NT2/D1 (cell line): ENCODE measurements around the gene CYP8B1.

Experiments used
- DNase-seq: peaks from one replicate; pipeline ENCODE4 v3.0.0-alpha.2; 2011; ENCODE audit warnings: low read depth, low spot score
- H3K27me3 ChIP-seq: 2 replicates; pipeline ENCODE4 v1.6.0; 2011; ENCODE audit warnings: mild to moderate bottlenecking; ENCODE audit not compliant: insufficient read length, insufficient read depth
- H3K36me3 ChIP-seq: 2 replicates; pipeline ENCODE4 v1.6.1; 2011; ENCODE audit warnings: mild to moderate bottlenecking, low read length, mixed read lengths; ENCODE audit not compliant: insufficient read depth, insufficient read length
- H3K4me1 ChIP-seq: 2 replicates; pipeline ENCODE4 v1.5.1; 2011; ENCODE audit not compliant: insufficient read depth, insufficient read length
- H3K4me3 ChIP-seq: 2 replicates; pipeline ENCODE4 v1.5.1; 2011; ENCODE audit warnings: low read depth; ENCODE audit not compliant: insufficient read length
- H3K9ac ChIP-seq: 2 replicates; pipeline ENCODE4 v1.6.0; 2011; ENCODE audit warnings: low read depth; ENCODE audit not compliant: insufficient read length
- H3K9me3 ChIP-seq: 2 replicates; pipeline ENCODE4 v1.5.1; 2011; ENCODE audit warnings: mild to moderate bottlenecking, low read length; ENCODE audit not compliant: insufficient read depth
- SUZ12 ChIP-seq: IDR thresholded peaks from 2 replicates; pipeline ENCODE4 v1.6.1; 2011; ENCODE audit not compliant: insufficient read length, insufficient read depth; ENCODE audit errors: extremely low read depth
- YY1 ChIP-seq: IDR thresholded peaks from 2 replicates; pipeline ENCODE4 v1.6.1; 2011; ENCODE audit not compliant: insufficient read length, insufficient read depth
- ZNF274 ChIP-seq: IDR thresholded peaks from 2 replicates; pipeline ENCODE4 v1.6.1; 2011; ENCODE audit warnings: mild to moderate bottlenecking, low read depth, low read length

Gene CYP8B1

DNA sequence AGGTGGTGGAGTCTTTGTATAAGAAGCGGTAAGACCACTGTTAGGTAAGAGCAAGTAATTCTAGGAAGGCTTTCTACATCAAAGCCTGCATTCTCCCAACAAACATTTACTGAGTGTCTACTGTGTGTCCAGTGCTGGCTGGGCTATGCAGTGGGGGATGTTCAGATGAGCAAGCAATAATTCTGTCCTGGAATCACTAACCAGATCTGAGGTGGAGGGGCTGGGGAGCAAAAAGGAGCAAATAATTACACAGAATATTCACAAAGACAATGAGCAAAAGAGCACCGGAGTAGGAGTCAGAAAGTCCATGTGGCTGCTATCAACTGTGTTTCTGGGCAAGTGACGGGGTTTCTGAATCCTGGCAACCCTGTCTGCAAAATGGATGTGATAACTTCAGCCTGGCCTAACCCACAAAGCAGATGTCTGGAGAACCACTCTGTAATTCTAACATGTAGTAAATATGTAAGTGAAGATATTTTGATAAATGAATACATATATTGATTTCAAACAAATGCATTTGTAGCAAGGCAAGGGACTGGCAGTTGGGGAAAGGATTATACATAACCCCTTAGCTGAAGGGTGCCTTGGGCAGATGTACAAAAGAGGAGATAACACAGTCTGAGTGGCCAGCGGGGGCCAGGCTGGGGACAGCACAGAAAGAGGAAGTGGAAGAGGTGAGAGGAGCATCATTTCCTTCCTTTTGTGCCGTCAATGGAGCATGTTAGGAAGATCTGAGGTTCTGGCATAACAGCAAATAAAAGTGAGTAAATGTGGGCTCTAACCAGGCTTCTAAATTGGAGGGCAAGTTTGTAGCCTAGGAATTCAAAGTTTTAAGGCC, 28.8 kb downstream of the CYP8B1 start:
- Histone ChIP-seq H3K9me3 (no peaks in the 10 kb centered on the region), H3K9ac (no peak overlapping the region), H3K4me1 (peaks cover 8% of the 10 kb centered on the region), H3K27me3 (no peaks in the 10 kb centered on the region), H3K4me3 (no peak overlapping the region), H3K36me3 (no peaks in the 10 kb centered on the region)
- DNase-seq: no peak
- TF ChIP-seq YY1 (no peak), ZNF274 (no peak), SUZ12 (no peak)

DNA sequence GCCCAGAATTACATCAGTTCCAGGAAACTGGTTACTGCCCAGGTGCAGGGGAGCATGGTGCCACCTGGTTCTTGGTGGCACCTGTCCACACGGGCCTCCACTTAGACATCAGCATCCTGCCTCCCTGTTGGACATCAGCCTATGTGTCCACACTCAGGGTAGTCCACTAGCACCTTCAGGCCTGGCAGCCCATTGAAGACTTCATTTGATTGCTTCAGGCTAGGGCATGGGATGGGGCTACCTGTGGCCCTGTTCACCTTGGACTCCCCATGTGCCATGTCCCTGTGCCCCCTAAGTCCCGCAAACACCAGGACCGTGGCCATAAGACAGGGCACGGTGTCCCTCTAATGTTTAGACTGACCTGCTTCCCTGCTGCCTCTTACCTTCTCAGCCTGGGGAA, 30.9 kb downstream of the CYP8B1 start:
- Histone ChIP-seq H3K4me1 (peaks cover 8% of the 10 kb centered on the region), H3K9ac (no peak overlapping the region), H3K4me3 (no peak overlapping the region), H3K9me3 (no peaks in the 10 kb centered on the region), H3K36me3 (no peaks in the 10 kb centered on the region), H3K27me3 (no peaks in the 10 kb centered on the region)
- TF ChIP-seq SUZ12 (no peak), ZNF274 (no peak), YY1 (no peak)
- DNase-seq: no peak

DNA sequence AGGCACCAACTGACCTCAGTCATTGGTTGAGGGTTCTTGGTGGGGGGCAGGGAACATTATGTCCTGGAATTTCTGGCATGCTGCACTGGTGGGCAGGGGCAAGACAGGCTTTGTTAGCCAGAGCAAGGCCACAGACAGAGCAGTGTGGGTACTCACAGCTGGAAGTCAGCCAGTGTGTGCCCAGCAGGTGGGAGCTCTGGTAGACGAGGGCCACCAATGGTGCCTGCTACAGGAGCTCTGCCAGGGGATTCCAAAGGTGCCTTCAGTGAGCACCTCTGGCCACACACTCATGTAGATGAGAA, 31.3 kb downstream of the CYP8B1 start:
- TF ChIP-seq YY1 (no peak), ZNF274 (no peak), SUZ12 (no peak)
- no peaks in the 10 kb centered on the region for H3K36me3 ChIP-seq
- H3K4me3 ChIP-seq: no peak overlapping the region
- DNase-seq: no peak
- no peaks in the 10 kb centered on the region for H3K9me3 ChIP-seq
- H3K4me1 ChIP-seq: peaks cover 8% of the 10 kb centered on the region
- no peak overlapping the region for H3K9ac ChIP-seq
- no peaks in the 10 kb centered on the region for H3K27me3 ChIP-seq

DNA sequence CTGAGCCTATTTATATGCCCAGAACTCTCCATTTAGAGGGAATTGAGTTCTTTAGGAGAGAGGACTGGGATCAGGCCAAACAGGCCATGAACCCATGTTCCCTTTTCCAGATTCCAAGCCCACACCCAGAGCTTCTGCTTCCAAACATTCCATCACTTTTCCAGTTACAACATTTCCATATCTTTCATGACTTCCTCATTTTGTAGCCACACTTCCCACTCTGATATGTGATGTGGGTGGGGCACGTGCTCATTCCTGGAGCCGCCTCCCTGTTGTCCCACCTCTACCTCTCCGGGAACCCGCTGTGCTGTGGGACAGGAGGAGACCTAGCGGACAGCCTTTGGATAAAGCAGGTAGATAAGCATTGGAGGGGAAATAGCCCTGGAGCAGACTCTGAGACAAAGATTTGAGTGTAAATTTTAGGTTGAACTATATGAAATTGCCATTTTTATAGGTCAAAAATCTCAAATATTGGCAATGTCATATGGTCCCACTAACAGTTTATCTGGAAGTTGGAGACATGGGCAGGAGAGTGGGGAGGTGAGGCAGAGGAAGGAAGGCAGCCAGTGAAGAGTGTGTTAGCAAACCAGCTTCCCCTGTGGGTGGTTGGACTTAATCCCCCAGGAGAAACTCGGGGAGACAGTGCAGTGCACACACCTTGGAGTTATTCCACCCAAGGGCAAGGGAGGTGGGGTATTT, 31.8 kb downstream of the CYP8B1 start:
- Histone ChIP-seq H3K4me3 (no peak overlapping the region), H3K9me3 (no peaks in the 10 kb centered on the region), H3K27me3 (no peaks in the 10 kb centered on the region), H3K4me1 (peaks cover 8% of the 10 kb centered on the region), H3K36me3 (no peaks in the 10 kb centered on the region), H3K9ac (no peak overlapping the region)
- DNase-seq: no peak
- TF ChIP-seq ZNF274: no peak
- TF ChIP-seq YY1: no peak
- TF ChIP-seq SUZ12: no peak

DNA sequence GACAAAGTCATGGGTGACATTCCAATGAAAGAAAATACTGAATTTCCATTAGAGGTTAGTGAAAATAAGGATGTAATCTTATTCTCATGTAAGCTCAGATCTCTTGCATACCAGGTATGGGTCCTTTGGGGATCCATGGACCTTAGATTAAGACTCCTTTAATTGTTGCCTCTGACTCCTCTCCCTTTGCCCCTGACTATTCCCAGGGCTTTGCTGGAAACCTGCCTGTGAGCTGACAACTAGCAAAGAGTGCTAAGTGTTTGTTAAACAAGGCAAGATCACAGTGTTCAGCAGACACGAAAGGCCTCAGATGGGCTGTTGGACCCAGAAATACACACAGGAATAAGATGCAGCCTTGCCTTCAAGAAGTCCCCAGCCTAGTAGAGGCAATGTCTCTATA, 34.3 kb downstream of the CYP8B1 start:
- H3K9me3 ChIP-seq: no peaks in the 10 kb centered on the region
- no peak for TF ChIP-seq ZNF274
- H3K36me3 ChIP-seq: no peaks in the 10 kb centered on the region
- peak overlapping the region; percentile 1 for H3K9ac ChIP-seq
- no peak overlapping the region for H3K4me3 ChIP-seq
- H3K4me1 ChIP-seq: peaks cover 8% of the 10 kb centered on the region
- DNase-seq: no peak
- H3K27me3 ChIP-seq: no peaks in the 10 kb centered on the region

DNA sequence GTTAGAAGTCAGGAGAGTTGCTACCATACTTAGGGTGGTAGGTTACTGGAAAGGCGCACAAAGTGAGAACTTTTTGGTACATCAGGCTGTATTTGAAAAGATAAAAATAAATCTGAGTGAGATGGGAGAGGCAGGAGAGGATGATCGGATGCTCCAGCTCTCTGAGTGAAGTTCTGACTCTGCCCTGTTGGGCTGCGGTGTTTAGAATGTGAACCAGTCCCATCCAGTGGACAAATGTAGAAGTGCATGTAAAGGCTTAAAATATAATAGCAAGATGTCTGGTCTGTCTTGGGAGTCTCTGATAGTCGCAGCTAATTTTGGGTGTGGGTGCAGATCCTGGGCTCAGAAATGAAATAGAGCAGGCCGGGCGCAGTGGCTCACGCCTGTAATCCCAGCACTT, 36.1 kb downstream of the CYP8B1 start:
- peak; percentile 47 for DNase-seq
- TF ChIP-seq SUZ12 (no peak), YY1 (no peak), ZNF274 (no peak)
- Histone ChIP-seq H3K27me3 (no peaks in the 10 kb centered on the region), H3K9me3 (no peaks in the 10 kb centered on the region), H3K9ac (no peak overlapping the region), H3K36me3 (no peaks in the 10 kb centered on the region), H3K4me3 (no peak overlapping the region), H3K4me1 (peaks cover 8% of the 10 kb centered on the region)

DNA sequence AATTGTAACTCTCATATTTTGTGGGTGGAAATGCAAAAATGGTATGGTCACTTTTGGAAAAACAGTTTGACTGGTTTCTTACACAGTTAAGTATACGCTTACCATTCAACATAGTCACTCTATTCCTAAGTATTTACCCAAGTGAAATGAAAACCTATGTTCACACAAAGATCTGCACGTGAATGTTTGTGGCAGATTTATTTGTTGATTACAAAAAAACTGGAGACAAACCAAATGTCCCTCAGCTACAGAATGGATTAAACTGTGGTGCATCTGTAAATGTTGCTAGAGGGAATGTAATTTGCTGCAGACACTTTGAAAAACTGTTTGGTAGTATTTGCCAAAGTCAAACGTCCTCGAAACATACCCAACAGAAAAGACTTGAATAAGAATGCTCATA, 37.1 kb downstream of the CYP8B1 start:
- Histone ChIP-seq H3K9me3 (no peaks in the 10 kb centered on the region), H3K36me3 (no peaks in the 10 kb centered on the region), H3K27me3 (no peaks in the 10 kb centered on the region), H3K9ac (no peak overlapping the region), H3K4me3 (no peak overlapping the region), H3K4me1 (no peaks in the 10 kb centered on the region)
- DNase-seq: no peak
- TF ChIP-seq SUZ12: no peak
- no peak for TF ChIP-seq YY1
- no peak for TF ChIP-seq ZNF274
